ENCODE measurements around the gene PREB. TPM values are rescaled to one million over a fixed set of nuclear protein-coding genes. Genes with fewer than 3 reads are reported as not detected.

Gene PREB
- total RNA-seq, 2 donors from 2014 or later: 74.0 to 88.9 TPM

GRCh38 chr2:27087823-27088410, 46.5 kb downstream of the PREB start:
- Histone ChIP-seq H3K9me3 (no peaks in the 10 kb centered on the region), H3K4me1 (replicated peaks) (no peaks in the 10 kb centered on the region), H3K36me3 (no peaks in the 10 kb centered on the region), H3K4me3 (no peak overlapping the region), H3K27me3 (replicated peaks; ENCODE audit: insufficient read depth) (no peaks in the 10 kb centered on the region), H3K27ac (no peak overlapping the region)
- TF ChIP-seq POLR2AphosphoS5 (IDR thresholded peaks at IDR 0.05) (no peak), CTCF (IDR thresholded peaks at IDR 0.05) (no peak), POLR2A (IDR thresholded peaks at IDR 0.05) (no peak)
- DNase-seq (ENCODE audit: low spot score): no peak
- 90% methylated on average over 5 of the region's 5 CpGs for WGBS
- intact Hi-C loops (cut with DNase I): loop anchor here (5.0 kb wide), 1 partner anchor 126 kb away; no protein-coding TSS in a partner anchor

DNA sequence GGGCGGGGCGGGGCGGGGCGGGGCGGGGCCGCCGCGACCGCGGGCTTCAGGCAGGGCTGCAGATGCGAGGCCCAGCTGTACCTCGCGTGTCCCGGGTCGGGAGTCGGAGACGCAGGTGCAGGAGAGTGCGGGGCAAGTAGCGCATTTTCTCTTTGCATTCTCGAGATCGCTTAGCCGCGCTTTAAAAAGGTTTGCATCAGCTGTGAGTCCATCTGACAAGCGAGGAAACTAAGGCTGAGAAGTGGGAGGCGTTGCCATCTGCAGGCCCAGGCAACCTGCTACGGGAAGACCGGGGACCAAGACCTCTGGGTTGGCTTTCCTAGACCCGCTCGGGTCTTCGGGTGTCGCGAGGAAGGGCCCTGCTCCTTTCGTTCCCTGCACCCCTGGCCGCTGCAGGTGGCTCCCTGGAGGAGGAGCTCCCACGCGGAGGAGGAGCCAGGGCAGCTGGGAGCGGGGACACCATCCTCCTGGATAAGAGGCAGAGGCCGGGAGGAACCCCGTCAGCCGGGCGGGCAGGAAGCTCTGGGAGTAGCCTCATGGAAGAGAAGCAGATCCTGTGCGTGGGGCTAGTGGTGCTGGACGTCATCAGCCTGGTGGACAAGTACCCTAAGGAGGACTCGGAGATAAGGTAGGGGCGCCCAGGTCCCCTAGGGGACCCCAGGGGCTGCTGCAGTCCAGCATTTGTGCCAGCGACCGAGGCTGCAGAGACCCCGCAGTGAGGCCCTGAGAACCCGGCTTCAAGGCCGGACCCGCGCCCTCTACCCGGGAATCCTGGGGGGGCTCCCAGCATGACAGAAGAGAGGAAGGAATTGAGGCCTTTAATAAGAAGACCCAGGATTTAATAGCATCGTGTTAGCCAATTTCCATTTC, 47.5 kb downstream of the PREB start, which contains the start of gene KHK:
Gene KHK (plus strand): TSS at position 49 of the 870 bp plus-strand sequence. CDS start 488 bp downstream, at position 537.
- intact Hi-C loops (cut with DNase I): loop anchor here (5.0 kb wide), 1 partner anchor 125 kb away; no protein-coding TSS in a partner anchor
- no peak for DNase-seq (ENCODE audit: low spot score)
- WGBS: 13% methylated on average over 44 of the region's 54 CpGs
- H3K27me3 ChIP-seq (replicated peaks; ENCODE audit: insufficient read depth): no peaks in the 10 kb centered on the region
- peak within 1 kb of the TSS; percentile 38 to 56 for H3K4me3 ChIP-seq
- H3K4me1 ChIP-seq (replicated peaks): no peaks in the 10 kb centered on the region
- H3K9me3 ChIP-seq: no peaks in the 10 kb centered on the region
- no peaks in the 10 kb centered on the region for H3K36me3 ChIP-seq
- TF ChIP-seq CTCF (IDR thresholded peaks at IDR 0.05) (no peak), POLR2AphosphoS5 (IDR thresholded peaks at IDR 0.05) (no peak), POLR2A (IDR thresholded peaks at IDR 0.05) (no peak)
- H3K27ac ChIP-seq: peak within 1 kb of the TSS; percentile 71 to 80

GRCh38 chr2:27086090-27086723, 48.2 kb downstream of the PREB start:
- peak overlapping the region; percentile 71 to 80 for H3K27ac ChIP-seq
- peak; percentile 90 to 98 (median 96) for TF ChIP-seq CTCF (IDR thresholded peaks at IDR 0.05)
- peak; percentile 46 for TF ChIP-seq POLR2A (IDR thresholded peaks at IDR 0.05)
- TF ChIP-seq POLR2AphosphoS5 (IDR thresholded peaks at IDR 0.05): peak; percentile 74
- no peaks in the 10 kb centered on the region for H3K27me3 ChIP-seq (replicated peaks; ENCODE audit: insufficient read depth)
- peak; percentile 90 for DNase-seq (ENCODE audit: low spot score)
- peaks cover 7% of the 10 kb centered on the region for H3K4me1 ChIP-seq (replicated peaks)
- no peaks in the 10 kb centered on the region for H3K36me3 ChIP-seq
- 2% methylated on average over 39 of the region's 81 CpGs for WGBS
- intact Hi-C loops (cut with DNase I): loop anchor here (5.0 kb wide), 1 partner anchor 124 kb away; no protein-coding TSS in a partner anchor
- H3K9me3 ChIP-seq: no peaks in the 10 kb centered on the region
- H3K4me3 ChIP-seq: peak overlapping the region; percentile 38 to 56

- Histone ChIP-seq H3K4me3 (peak overlapping the region; percentile 38 to 56), H3K4me1 (replicated peaks) (peaks cover 7% of the 10 kb centered on the region), H3K36me3 (no peaks in the 10 kb centered on the region), H3K27ac (peak overlapping the region; percentile 71 to 80), H3K9me3 (no peaks in the 10 kb centered on the region), H3K27me3 (replicated peaks; ENCODE audit: insufficient read depth) (no peaks in the 10 kb centered on the region)
- TF ChIP-seq POLR2A (IDR thresholded peaks at IDR 0.05): peak; percentile 17
- TF ChIP-seq CTCF (IDR thresholded peaks at IDR 0.05): peak in 2 of 4 experiments; percentile 51 to 60
- peak; percentile 69 for TF ChIP-seq POLR2AphosphoS5 (IDR thresholded peaks at IDR 0.05)
- peak; percentile 75 for DNase-seq (ENCODE audit: low spot score)
- WGBS: under 1% methylated on average over 18 of the region's 38 CpGs
- intact Hi-C loops (cut with DNase I): loop anchor here (5.0 kb wide), 1 partner anchor 123 kb away; no protein-coding TSS in a partner anchor
Measured at GRCh38 chr2:27085673-27086089, 48.8 kb downstream of the PREB start.
